GM18502 (cell line): ENCODE data around the gene SMG6.
A peak's percentile ranks its signal among the peaks of the same experiment; 100 is the strongest.

Experiments used
- ATAC-seq: cut with Tn5 transposase; IDR thresholded peaks from one replicate; pipeline ENCODE4 v1.9.1; 2021; ENCODE audit warnings: mild to moderate bottlenecking; ENCODE audit not compliant: unreplicated experiment, poor library complexity

The SMG6 gene

DNA sequence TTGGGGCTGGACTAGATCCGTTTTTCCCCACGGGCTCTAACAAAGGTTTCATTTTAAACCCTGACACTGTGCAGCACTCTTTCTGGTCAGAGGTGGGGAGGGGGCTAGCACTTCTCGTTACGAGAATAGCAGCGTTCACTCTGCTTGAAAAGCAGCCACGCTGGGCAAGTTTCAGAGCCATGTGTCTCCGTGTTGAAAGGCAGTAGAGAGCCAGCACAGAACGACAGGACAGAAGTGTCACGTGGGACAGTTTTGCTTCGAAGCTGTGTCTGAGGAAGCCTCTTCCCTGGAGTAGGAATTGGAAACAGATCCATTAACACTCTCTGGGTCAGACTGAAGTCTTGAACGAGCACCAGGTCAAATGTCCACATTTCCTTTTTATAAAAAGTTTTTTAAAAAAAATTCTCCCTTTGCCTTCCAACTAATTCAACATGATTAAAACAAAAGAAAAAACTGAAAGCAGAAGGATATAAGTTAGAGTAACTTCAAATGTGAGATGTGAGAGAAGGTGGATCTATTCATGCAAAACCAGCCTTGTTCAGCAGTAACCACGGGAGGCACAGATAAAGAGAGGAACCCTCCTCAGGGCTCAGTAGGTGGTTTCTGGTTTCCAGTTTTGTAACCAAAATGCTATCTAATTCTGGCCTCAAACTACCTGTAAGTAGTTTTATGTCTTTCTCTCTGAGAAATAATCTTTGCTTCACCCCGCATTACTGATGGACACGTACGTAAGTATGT is 65.0 kb downstream of the SMG6 start:
- ATAC-seq, result peak; percentile 60

DNA sequence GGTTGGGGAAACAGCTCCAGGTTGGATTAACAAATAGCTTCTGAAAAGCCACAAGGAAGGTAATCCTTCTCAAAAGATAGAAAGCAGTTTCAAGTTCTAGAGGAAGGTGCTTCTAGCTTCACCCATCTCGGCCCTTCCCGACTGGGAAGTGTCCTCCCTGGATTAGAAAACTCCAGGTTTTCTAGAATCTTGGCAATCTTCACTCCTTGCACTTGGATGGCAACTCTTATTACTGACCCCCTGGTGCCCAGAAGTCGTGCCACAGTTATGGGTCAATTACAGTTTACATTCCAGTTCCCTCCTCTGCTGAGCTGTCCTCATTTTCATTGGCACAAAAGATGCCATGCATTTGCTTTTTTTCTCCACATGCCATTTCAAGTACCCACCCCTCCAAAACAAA is 65.6 kb downstream of the SMG6 start:
- ATAC-seq, result no peak

DNA sequence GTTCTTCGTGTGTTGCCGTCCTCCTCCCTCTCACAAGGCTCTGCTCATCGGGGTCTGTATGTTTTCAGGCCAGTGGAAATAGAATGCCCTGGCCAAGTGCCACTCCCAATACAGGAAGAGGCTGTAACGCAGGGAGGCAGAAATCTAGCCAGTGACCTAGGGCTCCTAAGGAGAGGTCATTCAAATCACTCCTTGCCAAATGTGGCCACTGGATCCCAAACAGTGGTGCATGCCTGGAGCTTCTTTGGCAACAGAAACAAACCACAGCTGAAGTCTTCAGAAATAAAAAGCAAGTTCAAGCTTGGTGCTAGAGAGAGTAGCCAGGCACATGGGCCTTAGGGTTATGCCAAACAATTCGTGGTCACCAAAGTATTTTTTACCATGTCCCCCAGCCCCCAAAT is 66.1 kb downstream of the SMG6 start:
- ATAC-seq, result no peak

DNA sequence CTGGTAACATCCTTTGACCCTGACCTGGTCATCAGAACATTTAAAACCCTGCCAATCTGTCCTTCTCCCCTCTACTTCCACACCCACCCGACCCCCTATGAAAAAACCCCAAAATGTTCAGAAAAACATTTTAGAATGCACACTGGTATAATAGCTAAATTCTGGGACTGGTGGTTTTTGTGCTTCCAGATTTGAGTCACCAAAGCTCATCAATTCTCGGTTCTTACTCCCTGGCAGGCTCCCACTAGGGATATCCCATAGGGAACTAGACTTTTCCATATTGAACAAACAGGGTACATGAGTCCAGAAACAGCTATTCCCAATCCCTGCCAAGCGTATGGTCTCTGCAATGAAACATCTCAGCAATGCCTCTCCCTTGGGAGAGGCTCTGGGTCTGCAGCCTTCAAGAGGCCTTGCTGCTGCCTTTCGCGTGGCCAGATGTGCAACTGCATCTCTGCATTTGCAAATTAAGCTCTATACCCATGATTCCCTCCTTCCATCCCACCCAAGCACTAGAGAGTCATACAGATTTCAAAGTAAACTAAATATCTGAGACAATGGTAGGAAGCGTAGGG is 67.7 kb downstream of the SMG6 start:
- ATAC-seq, result no peak

DNA sequence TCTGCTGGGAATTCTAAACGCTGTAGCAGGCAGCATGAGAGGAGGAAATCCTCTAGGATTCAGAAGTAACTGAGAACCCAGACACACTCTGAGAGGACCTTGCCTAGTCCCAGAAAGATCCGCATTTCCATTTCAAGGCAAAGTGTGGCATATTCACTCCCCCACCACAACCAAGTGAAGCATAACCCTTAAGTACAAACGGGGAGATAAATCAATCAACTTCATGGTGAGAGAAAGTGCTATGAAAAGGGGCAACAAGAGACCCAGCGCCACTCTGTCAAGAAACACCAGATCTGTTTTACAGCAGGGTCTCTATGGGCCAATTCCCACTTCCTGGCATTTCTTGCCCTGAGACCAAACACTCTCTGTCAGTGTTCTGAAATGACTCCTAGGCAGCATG is 68.3 kb downstream of the SMG6 start:
- no peak for ATAC-seq

DNA sequence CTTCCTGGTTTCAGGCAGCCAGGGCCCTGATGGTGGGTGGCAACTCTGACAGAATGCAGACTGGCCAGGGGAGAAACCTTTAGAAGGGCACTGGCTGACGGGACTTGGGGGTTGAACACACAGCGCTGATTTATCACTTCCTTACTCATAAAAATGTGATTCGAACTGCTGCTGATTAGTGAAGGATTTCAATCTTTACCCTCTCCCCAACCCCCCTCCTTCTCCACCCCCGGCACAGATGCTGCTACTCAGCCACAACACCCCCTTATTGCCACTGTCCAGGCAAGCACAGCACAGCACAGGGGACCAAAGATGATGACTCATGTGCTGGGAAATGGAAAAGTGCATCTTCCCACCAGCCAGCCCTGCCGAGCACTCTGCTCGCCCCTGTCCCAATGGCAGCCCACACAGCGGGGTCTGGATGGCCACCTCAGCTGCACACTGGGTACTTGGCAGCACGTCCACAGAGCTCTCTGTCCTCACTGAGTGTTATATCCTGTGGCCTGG is 70.1 kb downstream of the SMG6 start:
- no peak for ATAC-seq

DNA sequence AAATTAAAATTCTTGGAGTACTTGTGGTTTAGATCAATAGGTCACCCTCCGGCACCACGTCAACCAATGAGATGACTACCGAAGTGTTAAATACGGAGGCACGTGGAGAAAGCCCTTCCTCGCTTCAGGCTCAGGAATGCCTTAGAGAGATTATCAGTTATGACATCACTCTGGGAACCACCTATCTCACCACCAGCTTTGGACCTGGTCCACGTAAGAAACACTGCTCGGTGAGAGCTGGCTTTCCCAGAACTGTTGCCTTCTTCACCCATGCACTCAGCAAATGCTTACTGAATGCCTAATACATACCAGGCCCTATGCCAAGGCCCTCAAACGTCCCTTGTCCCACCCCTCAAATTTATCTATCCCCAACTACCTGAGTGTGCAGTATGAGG is 71.3 kb downstream of the SMG6 start:
- no peak for ATAC-seq

DNA sequence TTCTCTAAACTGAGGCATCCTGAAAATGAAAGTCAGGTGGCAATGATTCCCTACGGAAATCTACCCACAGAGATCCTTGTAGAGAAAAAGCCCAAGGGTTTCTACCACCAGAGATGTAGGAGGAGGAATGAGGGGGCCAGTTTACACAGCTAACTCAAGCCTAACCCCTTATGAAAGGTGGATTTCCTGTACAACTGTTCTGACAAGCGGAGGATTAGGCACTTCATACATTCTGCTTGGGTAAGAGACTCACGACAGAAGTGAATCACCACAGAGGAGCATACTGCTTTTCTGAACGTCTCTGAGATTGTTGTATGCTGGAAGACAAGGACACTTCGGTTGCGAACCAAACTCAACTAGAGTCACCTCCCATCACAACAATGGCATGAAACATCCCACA is 72.7 kb downstream of the SMG6 start:
- ATAC-seq, result no peak

DNA sequence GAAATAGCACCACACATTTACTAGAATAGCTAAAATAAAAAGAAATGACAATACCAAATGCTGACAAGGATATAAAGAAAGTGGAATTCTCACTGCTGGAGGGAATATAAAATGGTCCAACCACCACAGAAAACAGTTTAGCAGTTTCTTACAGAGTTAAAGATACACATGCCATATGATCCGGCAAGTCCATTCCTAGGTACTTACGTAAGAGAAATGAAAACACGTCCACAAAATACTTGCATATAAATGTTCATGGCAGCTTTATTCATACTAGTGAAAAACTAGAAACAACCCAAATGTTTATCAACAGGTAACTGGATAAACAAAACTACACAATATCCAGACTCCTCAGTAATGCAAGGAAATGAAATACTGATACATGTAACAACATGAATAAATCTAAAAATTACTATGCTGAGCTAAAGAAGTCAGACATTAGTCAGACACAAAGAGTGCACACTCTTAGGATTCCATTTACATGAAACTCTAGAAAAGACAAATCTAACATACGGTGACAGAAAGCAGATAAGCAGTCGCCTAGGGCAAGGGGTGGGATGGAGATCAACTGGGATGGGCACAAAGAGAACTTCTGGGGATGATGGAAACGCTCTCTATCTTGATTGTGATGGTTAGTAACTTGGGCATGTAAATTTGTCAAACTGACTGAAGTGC is 76.4 kb downstream of the SMG6 start:
- ATAC-seq, result no peak

DNA sequence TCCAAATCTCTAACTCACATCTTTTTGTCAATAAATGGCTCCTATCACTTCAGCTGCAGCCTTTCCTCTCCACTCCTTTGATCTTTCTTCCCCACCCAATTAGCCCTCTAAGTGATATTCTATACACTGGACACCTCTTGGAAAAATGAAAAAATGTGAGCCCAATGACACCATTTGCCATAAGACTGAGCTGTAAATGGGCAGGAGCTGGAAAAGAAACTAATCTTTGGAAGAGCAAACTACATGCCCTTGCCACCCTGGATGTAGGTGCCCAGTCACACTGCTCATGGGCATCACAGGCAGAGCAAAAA is 80.0 kb downstream of the SMG6 start:
- ATAC-seq, result no peak

DNA sequence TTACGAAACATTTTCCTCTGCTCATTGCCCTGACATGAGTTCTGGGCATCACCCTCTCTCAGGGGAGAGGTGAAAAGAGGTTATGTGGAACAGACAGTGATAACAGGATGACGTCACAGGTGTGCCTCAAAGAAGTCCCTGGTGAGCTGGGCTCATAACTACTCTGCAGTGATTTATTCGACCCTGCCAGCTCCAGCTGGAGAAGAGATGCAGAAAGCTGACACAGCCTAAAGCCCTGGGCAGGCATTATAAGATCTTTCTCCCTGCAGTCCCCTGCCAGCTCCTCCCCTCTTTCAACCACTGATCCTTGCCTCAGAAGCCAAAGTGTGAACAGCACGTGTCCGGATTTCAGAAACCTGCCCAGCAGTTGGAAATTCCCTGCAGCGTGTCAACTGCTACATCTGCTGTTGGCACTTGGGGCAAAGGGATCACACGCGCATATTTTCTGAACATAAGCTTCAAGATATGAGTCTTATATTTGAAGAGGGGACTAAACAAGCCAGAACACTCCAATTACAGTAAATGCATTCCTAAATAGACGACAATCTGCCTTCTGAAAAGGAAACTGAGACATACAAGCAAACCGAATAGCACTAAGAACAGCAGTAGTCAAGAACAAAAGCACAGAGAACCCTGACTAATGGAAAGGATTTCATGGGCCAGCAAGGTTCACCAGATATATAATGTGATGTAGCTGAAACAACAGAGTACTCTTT is 80.5 kb downstream of the SMG6 start:
- no peak for ATAC-seq

DNA sequence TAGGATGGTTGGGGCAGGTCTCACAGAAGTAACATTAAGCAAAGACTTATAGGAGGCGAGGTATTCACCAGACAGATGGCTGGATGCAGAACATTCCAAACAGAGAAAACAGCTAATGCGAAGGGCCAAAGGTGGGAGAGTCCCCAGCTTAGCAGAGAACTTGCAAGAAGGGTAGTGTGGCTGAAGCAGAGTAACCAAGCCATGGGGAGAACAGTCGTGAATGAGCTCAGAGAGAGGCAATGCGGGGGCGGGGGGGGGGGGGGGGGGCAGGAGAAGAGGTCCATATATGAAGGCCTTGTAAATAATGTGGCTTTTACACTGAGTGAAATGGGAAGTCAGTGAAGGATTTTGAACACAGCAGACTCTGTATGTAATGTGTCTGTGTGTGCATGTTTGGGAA is 81.3 kb downstream of the SMG6 start:
- ATAC-seq, result no peak

DNA sequence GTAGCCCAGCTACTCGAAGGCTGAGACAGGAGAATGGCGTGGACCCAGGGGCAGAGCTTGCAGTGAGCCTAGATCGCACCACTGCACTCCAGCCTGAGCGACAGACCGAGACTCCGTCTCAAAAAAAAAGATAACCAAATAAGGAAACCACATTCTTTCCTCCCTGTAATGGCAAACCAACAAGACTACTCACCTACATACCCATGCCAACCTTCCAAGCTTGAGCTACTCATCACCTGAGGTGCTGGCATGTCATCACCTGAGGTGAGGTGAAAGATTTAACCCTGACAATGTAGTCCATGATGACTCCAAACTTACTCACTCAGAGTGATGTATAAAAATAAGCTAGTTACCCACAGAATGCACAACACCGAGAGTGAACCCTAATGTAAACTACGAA is 85.2 kb downstream of the SMG6 start:
- no peak for ATAC-seq

DNA sequence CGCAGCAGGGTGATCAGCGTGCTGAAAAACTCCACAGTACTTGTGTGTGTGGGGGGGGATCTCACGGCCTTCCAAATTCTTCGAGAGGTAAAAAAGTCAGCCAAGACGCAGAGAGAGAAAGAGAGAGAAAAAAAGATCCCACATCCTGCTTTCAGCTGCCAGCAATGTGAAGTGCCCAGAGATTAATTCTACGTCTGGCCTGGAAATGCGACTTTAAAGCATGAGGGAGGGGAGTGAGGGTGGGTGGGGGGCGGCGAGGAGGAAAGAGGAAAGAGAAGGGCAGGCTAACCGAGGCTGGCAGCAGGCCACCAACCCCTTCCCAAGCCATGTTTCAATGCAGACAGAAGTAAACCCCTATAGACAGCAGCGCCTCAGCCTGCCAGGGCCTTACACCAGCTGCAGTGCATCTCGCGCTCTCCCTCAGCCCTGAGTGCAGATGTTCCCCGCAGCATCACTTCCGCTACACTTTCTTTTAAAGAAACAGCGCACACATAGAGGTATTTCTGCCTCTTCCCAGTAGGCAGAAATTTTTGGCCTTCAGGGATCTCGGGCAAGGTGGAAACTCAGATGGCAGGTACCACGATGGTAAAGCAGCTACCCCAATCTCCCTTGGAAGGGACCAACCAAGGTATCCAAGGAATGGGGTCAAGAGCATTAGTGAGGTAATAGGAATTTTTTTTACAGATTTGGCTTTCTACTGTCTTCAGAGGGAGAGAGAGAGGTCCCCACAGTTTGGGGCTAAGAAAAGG is 87.8 kb downstream of the SMG6 start:
- ATAC-seq, result peak; percentile 85

DNA sequence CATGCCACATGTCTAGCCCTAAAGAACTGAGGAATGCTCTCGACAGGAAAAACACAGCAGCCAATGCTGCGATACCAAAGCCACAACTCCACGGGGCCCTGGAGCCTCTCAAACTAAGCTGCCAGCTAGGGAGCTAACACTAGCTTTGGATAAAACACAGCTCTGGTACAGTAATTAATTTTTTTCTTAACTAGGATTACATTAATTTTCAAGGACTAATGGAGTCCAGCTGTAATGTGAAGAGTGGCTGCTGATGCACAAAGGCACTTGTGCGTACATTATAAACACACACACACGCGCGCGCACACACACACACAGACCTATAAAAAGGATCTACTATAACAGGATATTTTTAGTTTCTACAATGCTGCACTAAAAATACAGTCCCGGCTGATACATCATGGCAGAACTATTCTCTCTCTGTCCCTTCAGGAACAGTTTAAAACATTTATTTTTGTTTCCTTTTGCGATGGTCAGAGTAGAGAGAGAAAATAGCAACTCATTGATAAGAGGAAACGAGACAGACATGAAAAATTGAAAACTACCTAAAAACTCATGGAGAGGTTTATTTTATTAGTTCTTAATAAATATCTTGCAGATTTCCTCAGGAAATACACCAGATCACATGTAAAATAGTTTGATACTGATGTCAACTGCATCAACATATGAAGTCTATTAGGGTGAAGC is 88.5 kb downstream of the SMG6 start:
- peak; percentile 10 for ATAC-seq

DNA sequence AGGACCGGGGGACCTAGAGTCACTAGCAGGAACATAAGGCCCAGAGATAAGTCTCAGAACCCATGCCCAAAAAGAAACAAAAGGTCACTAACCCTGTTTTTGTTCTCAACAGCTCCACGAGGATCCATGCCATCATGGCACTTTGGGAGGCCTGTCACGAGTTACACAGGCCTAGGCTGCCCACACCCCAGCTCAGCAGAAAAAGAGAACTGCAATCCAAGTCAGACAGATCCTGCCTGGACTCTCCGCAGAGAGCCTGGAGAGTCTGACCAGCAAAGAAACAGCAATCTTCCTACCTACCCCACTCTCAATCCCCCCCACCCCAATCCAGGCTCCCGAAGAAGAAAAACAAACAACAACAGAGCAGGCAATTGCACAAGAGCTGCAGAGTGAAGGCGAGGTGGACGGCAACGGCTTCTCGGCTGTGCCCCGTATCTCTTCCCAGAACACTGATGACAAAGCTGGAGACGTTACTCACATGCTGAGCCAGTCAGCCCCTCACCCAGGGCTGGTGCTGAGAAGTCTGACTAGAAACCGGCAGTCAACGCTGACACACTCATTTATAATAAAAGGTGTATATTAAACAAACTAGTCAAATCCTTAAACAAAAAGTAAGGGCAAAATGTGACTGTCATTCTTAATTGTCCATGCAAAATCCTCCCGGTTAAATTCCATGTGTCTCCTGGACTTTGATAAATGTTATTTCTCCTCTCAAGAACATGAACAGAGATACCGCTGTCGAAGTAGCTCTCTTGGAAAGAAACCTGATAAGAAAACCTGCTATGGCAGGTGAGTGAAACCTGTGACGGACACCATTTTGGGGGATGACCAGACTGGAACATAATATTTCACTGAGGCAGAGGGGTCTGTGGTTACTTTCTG is 89.3 kb downstream of the SMG6 start:
- ATAC-seq, result no peak

DNA sequence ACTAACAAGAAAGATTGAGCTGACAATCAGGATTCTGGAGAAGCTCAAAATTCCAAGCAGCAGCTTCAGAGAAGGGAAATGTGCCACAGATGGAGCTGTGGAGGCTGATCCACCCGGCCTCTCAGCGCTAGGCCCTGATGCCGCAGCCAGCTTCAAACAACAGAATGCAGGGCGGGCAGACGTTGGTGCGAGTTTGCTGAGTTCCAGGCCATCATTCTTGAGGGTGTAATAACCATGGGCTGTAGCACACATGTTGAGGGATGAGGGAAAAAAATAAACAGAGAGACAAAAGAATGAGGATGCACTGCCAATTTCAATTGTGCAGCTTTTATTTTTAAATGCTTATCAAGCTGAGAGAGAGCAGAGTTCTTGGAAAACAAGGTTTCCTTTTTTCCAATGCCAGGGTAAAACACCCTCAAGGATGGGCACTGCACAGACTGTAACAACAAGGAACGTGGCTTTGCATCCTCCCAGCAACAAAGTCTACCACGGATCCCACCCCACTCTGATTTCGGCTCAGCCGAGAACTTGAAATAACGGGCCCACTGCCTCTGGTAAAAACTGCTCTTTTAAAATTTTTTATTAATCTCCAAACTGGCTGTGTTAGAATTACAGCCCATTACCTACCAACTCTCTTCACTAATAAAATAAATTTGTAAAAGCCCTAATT is 90.2 kb downstream of the SMG6 start:
- ATAC-seq, result no peak

DNA sequence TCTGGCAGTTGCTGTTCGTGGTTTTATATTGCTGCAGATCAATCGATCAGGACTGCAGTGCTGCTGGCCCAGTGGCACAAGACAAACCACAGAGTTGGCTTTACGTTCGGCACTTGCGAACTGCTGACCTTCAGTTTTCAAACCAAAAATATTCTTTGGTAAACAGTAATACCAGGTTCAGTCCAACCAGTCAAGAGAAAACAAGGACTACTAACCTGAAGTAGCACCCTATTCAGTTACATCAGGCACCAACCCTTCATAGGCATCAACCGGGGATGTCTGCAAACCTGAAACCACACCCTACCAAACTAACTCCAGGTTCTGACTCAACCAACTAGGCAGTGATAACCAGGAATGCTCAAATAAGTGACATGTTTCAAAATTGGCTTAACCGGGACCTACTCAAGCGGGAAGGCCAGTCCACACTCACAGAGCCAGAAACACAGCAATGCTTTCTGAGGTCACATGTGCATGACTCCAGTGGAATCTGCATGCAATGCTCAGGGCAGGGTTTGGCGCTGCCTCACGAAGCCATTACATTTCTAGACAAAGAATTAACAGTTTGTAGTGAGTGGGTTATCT is 91.1 kb downstream of the SMG6 start:
- ATAC-seq, result no peak
